GM12872 (cell line): Measurements from ENCODE around the gene SYNJ1.

ENCODE experiments used
- TF ChIP-seq, protein P1 (sequence below): IDR thresholded peaks from 3 replicates; pipeline ENCODE4 v1.5.1; 2011; ENCODE audit warnings: low read depth, mild to moderate bottlenecking, low read length, moderate library complexity; ENCODE audit not compliant: insufficient read depth

The SYNJ1 gene

GRCh38 chr21:32727687-32728455 lies at the start of gene SYNJ1:
Gene SYNJ1 (minus strand): TSS chr21:32728013. CDS start chr21:32726895, 1,118 bp downstream.
- TF ChIP-seq, protein P1, sequence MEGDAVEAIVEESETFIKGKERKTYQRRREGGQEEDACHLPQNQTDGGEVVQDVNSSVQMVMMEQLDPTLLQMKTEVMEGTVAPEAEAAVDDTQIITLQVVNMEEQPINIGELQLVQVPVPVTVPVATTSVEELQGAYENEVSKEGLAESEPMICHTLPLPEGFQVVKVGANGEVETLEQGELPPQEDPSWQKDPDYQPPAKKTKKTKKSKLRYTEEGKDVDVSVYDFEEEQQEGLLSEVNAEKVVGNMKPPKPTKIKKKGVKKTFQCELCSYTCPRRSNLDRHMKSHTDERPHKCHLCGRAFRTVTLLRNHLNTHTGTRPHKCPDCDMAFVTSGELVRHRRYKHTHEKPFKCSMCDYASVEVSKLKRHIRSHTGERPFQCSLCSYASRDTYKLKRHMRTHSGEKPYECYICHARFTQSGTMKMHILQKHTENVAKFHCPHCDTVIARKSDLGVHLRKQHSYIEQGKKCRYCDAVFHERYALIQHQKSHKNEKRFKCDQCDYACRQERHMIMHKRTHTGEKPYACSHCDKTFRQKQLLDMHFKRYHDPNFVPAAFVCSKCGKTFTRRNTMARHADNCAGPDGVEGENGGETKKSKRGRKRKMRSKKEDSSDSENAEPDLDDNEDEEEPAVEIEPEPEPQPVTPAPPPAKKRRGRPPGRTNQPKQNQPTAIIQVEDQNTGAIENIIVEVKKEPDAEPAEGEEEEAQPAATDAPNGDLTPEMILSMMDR: no peak

- TF ChIP-seq, protein P1: no peak
Measured at GRCh38 chr21:32777269-32777668, 49.5 kb upstream of the SYNJ1 start.

- TF ChIP-seq, protein P1: no peak
Measured at GRCh38 chr21:32776743-32777142, 48.9 kb upstream of the SYNJ1 start.

DNA sequence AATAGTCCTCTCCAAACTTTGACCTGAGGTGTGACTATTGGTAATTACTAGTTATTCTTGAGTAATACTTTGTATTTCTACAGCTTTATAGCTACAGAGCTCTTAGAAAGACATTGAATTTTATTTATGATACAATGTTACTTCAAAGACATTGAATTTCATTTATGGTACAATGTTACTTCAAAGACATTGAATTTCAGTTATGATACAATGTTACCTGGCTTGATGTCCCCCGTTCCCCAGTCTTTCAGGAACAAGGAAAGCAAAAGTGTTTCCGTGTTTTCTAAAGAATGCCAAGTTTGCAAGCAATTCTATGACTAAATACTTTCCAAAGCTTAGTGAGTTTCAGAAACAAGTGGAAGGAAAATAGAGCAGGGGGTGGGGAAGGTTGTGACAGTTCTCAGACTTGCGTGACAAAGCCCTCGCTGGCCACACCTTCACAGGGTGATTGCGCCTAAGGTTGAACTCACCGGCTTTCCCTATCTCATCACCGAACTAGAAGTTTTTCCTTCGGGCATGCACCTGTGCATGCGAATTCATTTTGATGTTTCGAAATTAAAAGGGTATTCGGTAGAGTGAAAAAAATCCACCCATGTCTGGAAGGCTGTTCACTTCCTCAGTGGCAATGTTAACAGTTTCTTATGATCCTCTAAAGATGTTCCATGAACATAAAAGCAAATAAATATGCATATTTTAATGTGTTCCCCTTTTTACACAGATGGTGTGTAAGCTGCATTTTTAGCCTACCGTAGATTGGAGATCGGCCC lies 44.7 kb upstream of the SYNJ1 start:
- TF ChIP-seq, protein P1: no peak

- TF ChIP-seq, protein P1: no peak
Measured at GRCh38 chr21:32770871-32771523, 43.2 kb upstream of the SYNJ1 start.

GRCh38 chr21:32768530-32768929 lies 40.7 kb upstream of the SYNJ1 start:
- TF ChIP-seq, protein P1: no peak

DNA sequence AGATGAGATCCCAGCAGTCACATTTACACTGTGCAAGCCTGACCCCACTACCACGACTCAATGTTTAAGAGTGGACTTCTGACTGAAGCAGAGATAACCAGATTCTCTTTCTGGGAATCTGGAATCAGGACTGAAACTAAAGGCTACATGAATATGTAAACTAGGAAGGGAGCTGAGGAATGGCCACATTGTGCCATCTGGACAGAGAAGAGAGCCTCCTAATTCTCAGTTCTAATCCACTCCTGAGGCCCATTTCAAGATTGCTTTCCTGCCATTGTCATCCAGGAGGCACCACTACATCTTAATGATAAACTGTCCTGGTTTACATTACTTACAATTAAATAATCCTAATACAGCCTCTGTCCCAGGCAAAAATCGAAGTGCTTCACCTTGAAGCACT lies 37.2 kb upstream of the SYNJ1 start:
- TF ChIP-seq, protein P1: no peak
